SKM-1 (cell line): ENCODE measurements around the gene LGALS3BP.
"Not testable (repeated sequence)": the region's sequence is repeated elsewhere in the genome, so short reads cannot be mapped to it uniquely, and the experiment has no call there.

Source experiments
- DNase-seq: peaks from one replicate; lab custom pipeline; 2025; ENCODE audit not compliant: unreplicated experiment; lab: John Stamatoyannopoulos, UW

LGALS3BP gene

DNA sequence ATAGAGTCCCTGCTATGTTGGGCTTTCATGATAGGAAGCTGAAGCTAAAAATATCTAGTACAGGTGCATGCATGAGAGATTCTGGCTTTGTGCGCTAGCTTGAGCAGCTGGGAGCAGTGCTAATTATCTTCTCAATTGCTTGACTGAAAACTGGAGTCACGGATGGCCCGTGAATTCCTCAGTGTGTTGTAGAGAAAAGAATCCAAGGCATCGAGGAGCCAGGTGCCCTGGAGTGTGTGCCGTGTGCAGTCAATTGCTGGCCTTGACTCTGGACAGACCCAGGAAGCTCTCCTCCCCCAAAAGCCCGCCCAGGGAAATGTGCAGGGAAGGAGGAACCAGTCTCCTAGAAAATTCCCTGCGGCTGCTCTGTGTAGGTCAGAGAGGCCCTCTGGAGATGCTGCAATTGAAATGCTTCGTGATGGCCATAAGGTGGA lies 14.2 kb downstream of the LGALS3BP start:
- no peak for DNase-seq

DNA sequence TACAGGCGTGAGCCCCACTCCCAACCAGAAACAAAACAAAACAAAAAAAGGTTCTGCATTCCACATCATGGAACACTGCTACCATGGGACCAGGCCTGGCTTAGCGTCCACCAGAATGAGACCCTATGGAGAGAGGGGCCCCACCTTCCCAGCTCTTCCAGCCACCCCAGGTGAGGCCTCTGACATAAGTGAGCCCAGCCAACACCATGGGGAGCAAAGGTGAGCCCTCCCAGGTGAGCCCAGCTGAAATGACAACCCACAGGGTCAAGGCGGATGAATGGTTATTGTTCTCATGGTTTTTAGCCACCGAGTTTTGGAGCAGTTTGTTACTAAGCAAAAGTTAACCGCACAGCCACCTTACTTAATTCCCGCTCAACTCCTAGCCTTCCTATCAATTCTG lies 16.3 kb downstream of the LGALS3BP start:
- DNase-seq: no peak

DNA sequence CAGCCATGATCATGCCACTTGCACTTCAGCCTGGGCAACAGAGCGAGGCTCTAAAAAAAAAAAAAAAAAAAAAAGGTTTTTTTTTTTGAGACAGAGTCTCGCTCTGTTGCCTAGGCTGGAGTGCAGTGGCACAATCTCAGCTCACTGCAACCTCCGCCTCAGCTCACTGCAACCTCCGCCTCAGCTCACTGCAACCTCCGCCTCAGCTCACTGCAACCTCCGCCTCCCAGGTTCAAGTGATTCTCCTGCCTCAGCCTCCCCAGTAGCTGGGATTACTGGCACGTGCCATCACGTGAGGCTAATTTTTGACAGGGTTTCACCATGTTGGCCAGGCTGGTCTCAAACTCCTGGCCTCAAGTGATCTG lies 16.8 kb downstream of the LGALS3BP start:
- DNase-seq: not testable (repeated sequence)

DNA sequence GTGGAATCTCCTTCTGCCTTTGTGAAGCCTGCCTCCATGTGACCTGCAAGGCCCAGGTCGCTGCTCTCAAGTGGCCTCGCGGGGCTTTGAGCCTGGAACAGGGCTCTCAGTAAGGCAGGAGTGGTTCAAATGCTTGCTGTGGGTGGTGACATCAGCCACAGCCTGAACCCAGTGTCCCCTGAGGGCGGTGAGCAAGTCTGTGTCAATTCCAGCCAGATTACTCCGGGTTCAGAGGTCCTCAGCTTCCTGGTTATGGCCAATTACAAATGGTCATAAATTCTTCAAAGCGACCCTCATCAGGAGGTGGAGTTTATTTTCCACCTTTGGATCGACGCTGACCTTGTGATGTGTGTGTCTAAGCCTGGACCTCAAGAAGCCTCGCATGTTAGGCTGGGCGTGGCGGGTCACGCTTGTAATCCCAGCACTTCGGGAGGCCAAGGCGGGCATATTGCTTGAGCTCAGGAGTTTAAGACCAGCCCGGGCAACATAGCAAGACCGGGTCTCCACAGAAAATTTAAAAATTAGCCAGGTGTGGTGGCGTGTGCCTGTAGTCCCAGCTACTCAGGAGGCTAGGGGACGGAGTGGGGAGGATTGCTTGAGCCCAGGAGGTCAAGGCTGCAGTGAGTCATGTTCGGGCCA lies 17.3 kb downstream of the LGALS3BP start:
- no peak for DNase-seq

DNA sequence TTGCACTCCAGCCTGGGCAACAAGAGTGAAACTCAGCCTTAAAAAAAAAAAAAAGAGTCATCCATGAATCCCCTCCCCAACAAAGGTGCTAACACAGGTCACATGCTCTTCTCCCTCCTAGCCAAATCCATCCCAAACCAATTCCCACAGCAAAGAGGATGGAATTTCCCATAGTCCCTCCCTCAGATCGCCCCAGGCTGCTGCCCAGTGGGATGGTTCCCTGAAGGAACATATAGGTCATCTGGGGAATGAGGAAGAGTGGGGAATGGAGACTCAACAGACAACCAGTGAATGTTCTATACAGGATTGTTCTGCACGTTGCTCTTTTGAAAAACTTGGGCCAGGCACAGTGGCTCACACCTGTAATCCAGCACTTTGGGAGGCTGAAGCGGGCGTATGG lies 18.2 kb downstream of the LGALS3BP start:
- no peak for DNase-seq

DNA sequence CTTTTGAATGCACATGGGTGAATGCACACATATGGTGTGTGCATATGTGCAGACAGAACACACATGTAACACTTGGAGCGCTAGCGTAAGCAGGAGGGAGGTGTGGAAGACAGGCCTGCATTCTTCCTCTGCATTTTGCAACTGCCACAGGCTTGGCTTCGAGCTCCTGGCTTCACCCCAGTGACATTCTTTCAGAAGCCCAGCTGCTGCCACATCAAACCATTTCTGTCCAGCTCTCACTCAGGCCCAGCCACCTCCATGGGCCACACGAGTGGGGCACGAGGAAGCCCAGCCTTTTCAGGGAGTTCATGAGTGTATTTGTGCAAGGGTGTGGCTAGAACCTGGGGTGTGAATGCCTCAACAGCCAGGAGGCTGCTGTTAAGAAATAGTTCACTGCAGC lies 18.8 kb downstream of the LGALS3BP start:
- DNase-seq: no peak

DNA sequence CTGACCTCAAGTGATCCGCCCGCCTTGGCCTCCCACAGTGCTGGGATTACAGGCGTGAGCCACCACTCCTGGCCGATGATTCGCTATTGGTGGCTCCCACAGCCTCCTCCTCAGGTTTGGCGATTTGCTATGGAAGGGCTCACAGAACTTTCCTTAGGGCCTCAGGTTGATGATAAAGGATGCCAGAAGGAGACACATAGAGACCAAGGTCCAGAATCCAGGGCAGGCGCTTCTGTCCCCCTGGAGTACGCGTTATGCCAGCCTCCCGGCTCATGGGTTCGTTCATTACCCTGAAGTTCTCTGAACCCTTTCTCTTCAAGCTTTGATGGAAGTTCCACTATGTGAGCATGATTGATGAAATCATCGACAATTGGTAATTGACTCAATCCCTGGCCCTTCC lies 19.9 kb downstream of the LGALS3BP start:
- DNase-seq: no peak

DNA sequence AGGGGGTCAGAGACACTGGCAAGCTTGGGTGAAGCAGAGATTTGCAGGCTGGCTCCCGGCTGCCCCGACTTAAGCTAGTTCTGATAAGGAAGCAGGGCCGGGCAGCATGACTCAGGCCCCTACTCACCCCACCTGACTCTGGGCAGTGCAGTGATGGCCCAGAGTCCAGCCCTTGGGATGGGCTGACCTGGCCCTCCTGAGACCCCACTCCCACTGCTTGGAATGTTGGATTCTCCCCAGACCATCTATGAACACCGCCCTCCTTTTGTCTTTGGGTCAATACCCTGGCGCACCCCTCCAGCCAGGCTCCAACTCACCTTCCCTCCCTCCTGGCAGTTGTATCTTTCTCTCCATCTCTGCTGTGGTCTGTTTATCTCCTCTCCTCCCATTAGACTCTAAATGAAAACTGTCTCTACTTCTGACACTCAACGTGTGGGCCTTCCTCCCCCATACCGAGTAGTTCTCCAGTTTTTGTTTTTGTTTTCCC lies 21.0 kb downstream of the LGALS3BP start:
- DNase-seq: no peak

DNA sequence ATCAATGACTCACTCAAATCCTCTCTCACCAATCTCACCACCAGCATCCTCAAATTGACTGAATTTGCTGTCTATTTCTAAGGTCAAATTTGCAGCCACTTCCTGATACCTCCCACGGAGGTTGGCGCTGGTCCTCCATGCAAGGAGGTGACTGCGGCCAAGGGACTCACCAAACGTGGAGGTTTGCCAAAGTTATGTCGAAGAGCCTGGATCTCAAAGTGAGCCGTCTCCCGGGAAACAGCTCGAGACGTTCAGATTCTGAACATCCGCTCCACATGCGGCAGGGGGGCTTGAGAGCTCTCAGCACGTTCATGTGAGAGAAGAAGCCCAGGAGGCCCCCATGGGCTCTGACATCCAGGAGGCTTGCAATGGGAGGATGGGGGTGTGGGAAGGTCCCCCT lies 22.6 kb downstream of the LGALS3BP start:
- no peak for DNase-seq

DNA sequence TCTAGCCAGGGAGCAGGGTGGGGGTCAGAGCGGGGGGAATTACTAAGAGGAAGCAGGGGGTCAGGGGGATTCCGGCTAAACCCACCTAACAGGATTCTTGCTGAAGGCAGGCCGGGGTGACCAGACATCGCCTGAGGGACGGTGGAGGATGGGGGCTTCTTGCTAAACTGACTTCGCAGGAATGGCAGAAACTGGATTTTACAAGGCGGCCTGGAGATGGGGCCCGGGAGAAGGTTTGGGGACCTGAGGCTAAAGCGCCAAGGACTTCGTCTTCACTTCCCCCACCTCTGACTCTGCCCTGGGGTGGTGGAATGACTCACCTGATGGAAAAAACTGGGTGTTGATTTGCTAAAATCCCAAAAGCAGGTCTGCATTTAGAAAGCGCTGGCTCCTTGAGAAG lies 23.5 kb downstream of the LGALS3BP start:
- DNase-seq: no peak

DNA sequence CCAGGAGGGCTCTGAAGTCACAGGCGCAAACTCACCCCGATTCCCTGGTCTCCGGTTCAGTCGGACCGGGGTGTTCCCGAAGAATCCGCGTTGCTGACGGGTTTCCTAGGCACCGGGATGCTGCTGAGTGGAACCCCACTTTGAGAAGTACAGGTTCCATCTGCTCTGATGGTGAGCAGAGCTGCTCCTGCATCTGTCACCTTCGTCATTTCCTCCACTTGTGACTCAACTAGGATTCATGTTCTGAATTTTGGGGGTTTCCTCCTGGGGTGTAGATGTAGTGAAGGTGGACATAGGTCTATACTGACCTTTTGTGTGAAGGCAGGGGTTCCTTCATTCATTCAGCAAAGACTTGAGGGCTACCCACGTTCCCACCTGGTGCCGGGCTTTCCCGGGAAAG lies 25.0 kb downstream of the LGALS3BP start:
- DNase-seq: no peak

DNA sequence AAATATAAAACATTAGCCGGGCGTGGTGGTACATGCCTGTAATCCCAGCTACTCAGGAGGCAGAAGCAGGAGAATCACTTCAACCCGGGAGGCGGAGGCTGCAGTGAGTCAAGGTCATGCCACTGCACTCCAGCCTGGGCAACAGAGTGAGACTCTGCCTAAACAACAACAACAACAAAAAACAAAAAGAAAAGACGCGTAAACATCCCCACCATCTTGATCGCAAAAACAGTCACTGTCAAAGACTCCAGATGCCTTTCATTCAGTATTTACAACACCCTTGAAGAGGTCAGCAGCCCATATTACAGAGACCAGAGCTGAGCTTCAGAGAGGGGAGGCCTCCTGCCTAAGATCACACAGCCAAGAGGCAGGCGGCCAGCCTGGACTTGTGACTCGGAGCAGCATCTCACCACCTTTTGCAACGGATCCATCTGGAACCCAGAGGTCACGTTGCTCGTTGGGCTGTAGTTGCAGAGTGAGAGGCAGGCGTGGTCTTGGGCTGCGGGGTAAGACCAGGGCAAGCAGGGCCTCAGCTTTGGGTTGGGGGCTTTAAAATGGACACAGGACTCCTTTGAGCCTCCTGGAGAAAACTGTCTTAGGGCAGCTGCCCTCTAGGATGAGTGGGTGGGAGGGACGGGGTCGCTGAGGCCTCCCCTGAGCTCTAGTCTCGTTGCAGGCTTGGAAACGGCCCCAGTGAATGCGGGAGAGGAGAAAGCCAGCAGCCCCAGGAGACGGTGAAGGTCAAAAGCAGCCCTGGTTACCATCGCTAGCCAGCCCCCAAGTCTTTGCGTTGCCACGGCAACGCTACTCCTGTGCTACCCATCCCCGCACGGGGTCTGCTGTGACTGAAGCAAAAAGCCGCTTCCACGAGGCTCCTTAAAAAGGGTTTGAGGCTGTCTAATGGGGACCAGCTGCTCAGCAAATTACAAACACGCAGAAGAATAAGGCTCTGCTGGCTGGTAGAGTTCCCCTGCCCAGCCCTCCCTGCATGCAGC lies 26.1 kb downstream of the LGALS3BP start:
- no peak for DNase-seq

DNA sequence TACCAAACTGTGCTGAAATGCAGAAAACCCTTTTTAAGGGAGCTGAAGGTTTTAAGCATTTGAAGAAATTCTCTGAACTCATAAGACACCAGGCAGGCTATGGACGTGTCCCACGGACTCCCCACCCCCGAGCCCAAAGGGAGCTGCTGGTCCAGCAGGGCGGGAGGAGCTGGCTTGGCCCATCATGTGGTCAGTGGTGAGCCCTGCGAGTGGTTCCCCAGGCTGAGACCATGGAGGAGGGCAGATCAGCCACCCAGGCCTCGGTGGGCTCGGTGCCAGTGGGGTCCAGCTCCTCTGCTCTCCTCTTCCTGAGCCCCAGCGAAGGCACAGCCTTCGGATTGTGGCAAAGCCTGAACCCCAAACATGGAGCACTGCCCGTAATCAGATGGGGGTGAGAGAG lies 27.0 kb downstream of the LGALS3BP start:
- DNase-seq: no peak

DNA sequence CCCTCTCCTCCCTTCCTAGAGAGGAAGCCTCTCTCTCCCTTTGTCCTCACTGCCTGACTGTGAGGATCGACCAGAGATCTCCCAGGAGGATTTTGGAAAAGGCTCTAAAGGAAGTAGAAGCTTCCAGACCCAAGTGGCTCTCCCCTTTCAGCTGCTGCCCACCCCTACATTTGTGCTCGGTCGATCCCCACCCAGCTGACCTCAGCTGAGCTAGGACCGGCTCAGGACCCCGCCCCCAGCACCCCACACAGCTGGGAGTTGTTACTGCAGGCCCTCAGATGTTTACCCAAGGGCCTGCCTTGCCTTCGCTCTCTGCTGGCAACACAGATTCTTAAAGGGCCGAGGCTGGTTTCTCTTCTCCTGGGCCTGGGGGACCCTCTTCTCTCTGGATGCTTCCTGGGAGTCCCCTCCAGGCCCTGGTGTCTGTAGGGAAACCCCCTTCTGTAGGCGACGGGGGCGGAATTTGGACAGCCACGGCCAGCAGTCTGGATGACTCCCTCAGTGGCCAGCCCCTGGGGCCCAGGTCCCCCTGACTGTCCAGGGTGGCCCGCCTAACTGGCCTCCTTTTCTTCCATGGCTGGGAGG lies 27.7 kb downstream of the LGALS3BP start:
- no peak for DNase-seq

DNA sequence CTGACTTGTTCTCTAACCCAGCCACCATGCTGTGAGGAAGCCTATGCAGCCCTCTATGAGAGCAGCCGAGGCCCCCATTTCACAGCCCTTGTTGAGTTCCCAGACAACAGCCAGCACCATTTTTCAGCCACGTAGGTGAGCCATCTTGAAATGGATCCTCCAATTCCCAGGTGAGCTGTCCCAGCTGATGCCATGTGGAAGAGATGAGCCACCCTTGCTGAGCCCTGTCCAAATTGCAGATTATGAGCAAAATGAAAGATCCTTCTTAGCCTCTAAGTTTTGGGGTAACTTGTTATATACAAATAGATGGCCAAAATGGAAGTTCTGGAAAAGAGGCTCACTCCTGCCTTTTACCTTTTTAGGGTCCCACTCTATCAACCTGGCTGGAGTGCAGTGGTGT lies 28.9 kb downstream of the LGALS3BP start:
- no peak for DNase-seq

DNA sequence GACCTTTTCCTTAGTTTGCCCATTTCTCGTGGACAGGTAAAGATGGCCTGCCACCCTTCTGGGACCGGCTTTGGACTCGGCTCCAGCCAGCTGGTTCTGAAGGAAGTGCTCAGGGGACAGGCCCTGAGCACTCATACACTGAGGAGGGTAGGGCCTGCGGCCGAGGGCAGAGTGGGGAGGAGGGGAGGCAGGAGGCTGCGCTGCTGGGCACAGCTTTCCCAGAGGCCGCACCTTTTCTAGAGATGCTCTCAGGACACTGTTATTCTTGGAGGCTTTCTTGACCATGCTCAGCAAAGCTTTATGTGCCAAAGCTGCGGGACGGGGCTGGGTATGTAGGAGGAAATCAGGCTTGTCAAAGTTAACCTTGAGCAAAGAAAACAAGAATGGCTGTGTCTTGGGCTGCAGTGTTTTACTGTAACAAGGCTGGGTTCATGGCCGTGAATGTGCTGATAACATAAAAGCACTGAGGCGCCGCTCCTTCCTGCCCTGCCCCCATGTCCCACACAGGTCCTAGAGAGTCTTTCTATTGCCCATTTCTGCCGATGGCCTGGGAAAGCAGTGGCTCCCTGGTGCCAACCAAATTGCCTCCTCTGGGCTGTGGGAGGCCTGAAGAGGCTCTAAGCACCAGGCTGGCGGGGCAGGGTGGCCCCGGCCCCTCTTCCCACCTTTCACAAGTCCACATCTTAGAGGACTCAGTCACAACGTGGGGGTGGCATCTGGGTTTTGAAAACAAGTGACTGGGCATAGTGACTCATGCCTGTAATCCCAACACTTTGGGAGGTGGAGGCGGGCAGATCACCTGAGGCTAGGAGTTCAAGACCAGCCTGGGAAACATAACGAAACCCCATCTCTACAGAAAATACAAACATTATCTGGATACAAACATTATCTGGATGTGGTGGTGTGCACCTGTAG lies 32.2 kb downstream of the LGALS3BP start:
- DNase-seq: no peak

DNA sequence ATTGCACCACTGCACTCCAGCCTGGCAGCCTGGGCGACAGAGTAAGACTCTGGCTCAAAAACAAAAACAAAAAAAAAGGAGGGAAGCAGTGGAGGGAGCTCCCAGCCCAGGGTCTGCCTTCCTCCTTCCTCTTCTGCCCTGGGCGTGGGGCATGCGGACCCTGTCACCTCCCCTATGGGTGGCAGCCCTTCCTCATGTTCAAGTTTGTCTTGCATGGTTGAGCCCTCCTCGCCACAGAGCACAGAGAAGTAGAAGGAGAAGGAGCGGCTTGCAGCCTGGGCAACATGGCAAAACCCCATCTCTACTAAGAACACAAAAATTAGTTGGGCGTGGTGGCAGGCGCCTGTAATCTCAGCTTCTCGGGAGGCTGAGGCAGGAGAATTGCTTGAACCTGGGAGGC lies 33.1 kb downstream of the LGALS3BP start:
- no peak for DNase-seq

DNA sequence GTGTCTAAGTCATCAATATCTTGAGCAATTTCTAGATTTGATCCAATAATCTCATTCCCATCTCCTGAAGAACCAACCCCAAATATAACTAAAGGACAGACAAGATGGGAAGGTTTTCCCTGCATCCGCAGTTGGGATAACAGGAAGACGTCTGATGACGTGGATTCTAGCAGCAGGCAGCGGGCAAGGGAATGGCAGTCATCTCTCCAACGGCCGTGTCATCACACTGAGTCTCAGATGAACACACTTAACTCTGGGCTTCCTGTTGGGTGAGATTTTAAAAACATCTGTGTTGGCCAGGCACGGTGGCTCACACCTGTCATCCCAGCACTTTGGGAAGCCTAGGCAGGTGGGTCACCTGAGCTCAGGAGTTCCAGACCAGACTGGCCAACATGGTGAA lies 33.6 kb downstream of the LGALS3BP start:
- no peak for DNase-seq

DNA sequence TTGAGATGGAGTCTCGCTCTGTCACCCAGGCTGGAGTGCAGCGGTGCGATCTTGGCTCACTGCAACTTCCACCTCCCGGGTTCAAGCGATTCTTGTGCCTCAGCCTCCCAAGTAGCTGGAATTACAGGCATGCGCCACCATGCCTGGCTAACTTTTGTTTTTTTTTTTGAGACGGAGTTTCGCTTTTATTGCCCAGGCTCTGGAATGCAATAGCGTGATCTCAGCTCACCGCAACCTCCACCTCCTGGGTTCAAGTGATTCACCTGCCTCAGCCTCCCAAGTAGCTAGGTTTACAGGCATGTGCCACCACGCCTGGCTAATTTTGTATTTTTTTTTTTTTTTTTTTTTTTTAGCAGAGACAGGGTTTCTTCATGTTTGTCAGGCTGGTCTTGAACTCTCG lies 34.3 kb downstream of the LGALS3BP start:
- not testable (repeated sequence) for DNase-seq

DNA sequence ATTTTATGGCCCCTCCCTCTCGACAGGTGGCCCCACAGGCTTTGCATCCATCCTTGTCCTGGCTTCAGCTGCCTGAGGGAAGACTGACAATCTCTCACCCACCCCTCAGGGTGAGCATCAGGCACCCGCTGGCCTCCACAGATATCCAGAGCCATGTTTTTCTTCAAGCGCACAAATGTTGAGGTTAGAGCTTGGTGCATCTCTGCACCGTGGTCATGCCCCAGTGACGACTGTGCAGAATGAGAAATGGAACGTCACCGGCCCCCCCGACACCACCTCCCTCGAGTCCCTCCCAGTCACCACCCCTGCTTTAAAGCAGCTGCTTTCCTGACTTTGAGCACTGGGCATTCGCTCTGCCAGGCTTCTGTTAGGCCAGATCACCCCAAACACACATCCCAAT lies 34.8 kb downstream of the LGALS3BP start:
- DNase-seq: no peak

DNA sequence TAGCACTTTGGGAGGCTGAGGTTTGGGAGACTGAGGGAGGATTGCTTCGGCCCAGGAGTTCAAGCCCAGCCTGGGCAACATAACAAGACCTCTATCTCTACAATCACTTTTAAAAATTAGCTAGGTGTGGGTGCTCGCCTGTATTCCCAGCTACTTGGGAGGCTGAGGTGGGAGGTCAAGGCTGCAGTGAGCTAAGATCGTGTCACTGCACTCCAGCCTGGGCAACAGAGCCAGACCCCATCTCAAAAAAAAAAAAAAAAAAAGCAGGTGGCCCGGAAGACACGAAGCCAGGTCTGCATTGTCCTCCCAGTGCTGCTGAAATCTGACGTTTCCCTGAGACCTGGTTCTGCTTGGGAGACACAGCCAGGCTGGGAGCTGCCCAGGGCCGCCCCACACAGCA lies 35.7 kb downstream of the LGALS3BP start:
- no peak for DNase-seq
